ENCODE measurements around the gene CLOCK. TPM values are rescaled to one million over a fixed set of nuclear protein-coding genes. Genes with fewer than 3 reads are reported as not detected.

CLOCK gene
- total RNA-seq, 1 donor from 2014 or later, result 26.6 TPM

- H3K4me1 ChIP-seq, result no peaks in the 10 kb centered on the region
- no peak overlapping the region for H3K4me3 ChIP-seq
- no peaks in the 10 kb centered on the region for H3K27me3 ChIP-seq (ENCODE audit: low read depth)
- intact Hi-C loops (cut with DNase I), result no loop called here
- H3K9me3 ChIP-seq, result no peaks in the 10 kb centered on the region
- H3K27ac ChIP-seq, result no peak overlapping the region
- TF ChIP-seq CTCF (IDR thresholded peaks at IDR 0.05), result no peak
- no peak for DNase-seq
- ATAC-seq, result no peak
- peaks cover 100% of the 10 kb centered on the region for H3K36me3 ChIP-seq
Observed at GRCh38 chr4:55424791-55425190, 121.9 kb downstream of the CLOCK start.

GRCh38 chr4:55416176-55416575 is 130.5 kb downstream of the CLOCK start:
- Histone ChIP-seq H3K27ac (no peak overlapping the region), H3K4me1 (no peaks in the 10 kb centered on the region), H3K4me3 (no peak overlapping the region), H3K9me3 (no peaks in the 10 kb centered on the region), H3K27me3 (ENCODE audit: low read depth) (no peaks in the 10 kb centered on the region), H3K36me3 (peaks cover 98% of the 10 kb centered on the region)
- no peak for TF ChIP-seq CTCF (IDR thresholded peaks at IDR 0.05)
- DNase-seq, result no peak
- no peak for ATAC-seq
- intact Hi-C loops (cut with DNase I), result no loop called here

- Histone ChIP-seq H3K27me3 (ENCODE audit: low read depth) (no peaks in the 10 kb centered on the region), H3K36me3 (peaks cover 65% of the 10 kb centered on the region), H3K27ac (no peak overlapping the region), H3K4me3 (no peak overlapping the region), H3K9me3 (no peaks in the 10 kb centered on the region), H3K4me1 (peaks cover 35% of the 10 kb centered on the region)
- DNase-seq (no peak), ATAC-seq (no peak)
- intact Hi-C loops (cut with DNase I), result no loop called here
- TF ChIP-seq CTCF (IDR thresholded peaks at IDR 0.05), result no peak
Observed at GRCh38 chr4:55411621-55412020, 135.1 kb downstream of the CLOCK start.

GRCh38 chr4:55410431-55410830 is 136.3 kb downstream of the CLOCK start:
- no peak overlapping the region for H3K27ac ChIP-seq
- H3K4me1 ChIP-seq, result peaks cover 43% of the 10 kb centered on the region
- DNase-seq (no peak), ATAC-seq (no peak)
- no peaks in the 10 kb centered on the region for H3K27me3 ChIP-seq (ENCODE audit: low read depth)
- H3K9me3 ChIP-seq, result no peaks in the 10 kb centered on the region
- H3K4me3 ChIP-seq, result no peak overlapping the region
- H3K36me3 ChIP-seq, result peaks cover 64% of the 10 kb centered on the region
- intact Hi-C loops (cut with DNase I), result no loop called here
- no peak for TF ChIP-seq CTCF (IDR thresholded peaks at IDR 0.05)

- peak in 1 of 2 donors; percentile 6 for ATAC-seq
- no peak overlapping the region for H3K27ac ChIP-seq
Observed at GRCh38 chr4:55409468-55410171, 137.1 kb downstream of the CLOCK start.

More at GRCh38 chr4:55409468-55410171, 137.1 kb downstream of the CLOCK start:
- DNase-seq, result no peak
- H3K9me3 ChIP-seq, result no peaks in the 10 kb centered on the region
- H3K4me1 ChIP-seq, result peaks cover 43% of the 10 kb centered on the region
- intact Hi-C loops (cut with DNase I), result no loop called here
- H3K4me3 ChIP-seq, result no peak overlapping the region
- no peaks in the 10 kb centered on the region for H3K27me3 ChIP-seq (ENCODE audit: low read depth)
- TF ChIP-seq CTCF (IDR thresholded peaks at IDR 0.05), result peak; percentile 17
- H3K36me3 ChIP-seq, result peaks cover 64% of the 10 kb centered on the region
